ENCODE measurements around the gene PLEKHH3.

PLEKHH3 gene

DNA sequence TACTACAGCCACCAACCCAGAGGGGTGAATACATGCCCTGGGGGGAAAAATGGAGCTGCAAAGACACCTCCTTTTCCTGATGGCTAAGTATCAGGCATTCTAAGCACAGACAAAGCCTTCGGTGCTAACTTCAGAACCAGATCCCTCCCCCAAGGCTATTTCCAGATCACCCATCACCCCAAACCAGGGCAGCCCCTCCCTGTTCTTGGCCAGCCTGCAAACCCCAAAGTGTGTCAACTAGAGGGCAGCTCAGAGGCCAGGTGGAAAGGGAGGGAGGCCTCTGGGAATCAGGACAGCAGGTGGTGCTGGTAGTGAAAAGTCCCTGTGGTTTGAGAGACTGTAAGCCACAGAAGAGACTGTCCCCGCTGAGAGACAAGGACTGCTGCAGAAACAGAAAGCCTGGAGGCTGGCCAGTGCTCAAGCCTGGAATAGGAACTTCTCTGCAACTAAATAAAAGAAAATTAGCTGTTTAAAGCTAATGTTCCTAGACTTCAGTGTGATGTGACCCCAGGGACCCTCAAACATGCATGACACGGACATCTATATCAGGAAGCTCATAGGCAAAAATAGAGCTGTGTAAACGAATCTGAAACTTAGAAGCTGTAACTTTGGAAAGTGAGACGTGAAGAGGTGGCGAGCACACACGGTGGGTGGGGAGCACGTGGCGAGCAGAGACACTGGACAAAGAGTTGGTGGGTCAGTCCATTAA is 58.2 kb downstream of the PLEKHH3 start:
- peak; percentile 79 for DNase-seq (ENCODE audit: low spot score)
- TF ChIP-seq, protein P1, sequence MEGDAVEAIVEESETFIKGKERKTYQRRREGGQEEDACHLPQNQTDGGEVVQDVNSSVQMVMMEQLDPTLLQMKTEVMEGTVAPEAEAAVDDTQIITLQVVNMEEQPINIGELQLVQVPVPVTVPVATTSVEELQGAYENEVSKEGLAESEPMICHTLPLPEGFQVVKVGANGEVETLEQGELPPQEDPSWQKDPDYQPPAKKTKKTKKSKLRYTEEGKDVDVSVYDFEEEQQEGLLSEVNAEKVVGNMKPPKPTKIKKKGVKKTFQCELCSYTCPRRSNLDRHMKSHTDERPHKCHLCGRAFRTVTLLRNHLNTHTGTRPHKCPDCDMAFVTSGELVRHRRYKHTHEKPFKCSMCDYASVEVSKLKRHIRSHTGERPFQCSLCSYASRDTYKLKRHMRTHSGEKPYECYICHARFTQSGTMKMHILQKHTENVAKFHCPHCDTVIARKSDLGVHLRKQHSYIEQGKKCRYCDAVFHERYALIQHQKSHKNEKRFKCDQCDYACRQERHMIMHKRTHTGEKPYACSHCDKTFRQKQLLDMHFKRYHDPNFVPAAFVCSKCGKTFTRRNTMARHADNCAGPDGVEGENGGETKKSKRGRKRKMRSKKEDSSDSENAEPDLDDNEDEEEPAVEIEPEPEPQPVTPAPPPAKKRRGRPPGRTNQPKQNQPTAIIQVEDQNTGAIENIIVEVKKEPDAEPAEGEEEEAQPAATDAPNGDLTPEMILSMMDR (IDR thresholded peaks at IDR 0.05; ENCODE audit: extremely low read depth, missing control alignments) = peak; percentile 21

DNA sequence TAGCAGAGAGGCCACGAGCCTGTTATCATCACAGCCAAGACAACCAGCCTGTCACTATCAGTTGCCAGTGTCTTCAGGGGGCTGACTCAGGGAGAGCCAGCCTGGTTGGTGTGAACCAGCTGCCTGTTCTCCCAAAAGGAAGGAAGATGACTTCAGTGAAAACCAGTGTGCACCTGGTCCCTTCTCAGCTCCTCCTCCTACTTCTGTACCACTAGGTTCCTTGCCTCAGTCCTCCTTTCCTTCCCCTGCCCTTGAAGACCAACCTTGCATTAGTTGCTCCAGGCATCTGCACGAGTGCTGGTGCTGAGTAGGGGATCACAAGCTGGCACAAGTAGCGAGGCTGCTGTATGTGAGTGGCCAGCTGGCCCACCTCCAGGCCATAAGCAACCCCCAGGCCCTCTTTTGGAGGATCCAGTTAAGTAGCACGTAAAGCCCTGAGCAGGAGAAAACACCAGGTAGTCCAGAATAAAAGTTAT is 58.8 kb downstream of the PLEKHH3 start:
- DNase-seq (ENCODE audit: low spot score) = peak; percentile 30
- TF ChIP-seq, protein P1 (IDR thresholded peaks at IDR 0.05; ENCODE audit: extremely low read depth, missing control alignments) = no peak

All from GM20000 (cell line).